Transverse colon (tissue), 4 donors: ENCODE measurements around the gene CHMP3. TPM values are rescaled to one million over a fixed set of nuclear protein-coding genes. Genes with fewer than 3 reads are reported as not detected.
"Not testable (repeated sequence)": the region's sequence is repeated elsewhere in the genome, so short reads cannot be mapped to it uniquely, and the experiment has no call there.

ENCODE experiments used
- DNase-seq: peaks from one replicate; pipeline ENCODE4 v3.0.0-alpha.2; 2019
- H3K27ac ChIP-seq, 4 donors: fragments of 200-600 bp; sonication (generic); 2 replicates each; pipeline ENCODE4 v1.5.1; 2016 to 2018; ENCODE audit warnings: inconsistent platforms in 4 of 4
- H3K27me3 ChIP-seq: fragments of 200-600 bp; sonication (generic); 2 replicates; pipeline ENCODE4 v1.5.1; 2017; ENCODE audit warnings: inconsistent platforms
- H3K36me3 ChIP-seq, 4 donors: fragments of 200-600 bp; sonication (generic); 2 replicates each; pipeline ENCODE4 v1.5.1; 2017 to 2019; ENCODE audit warnings: inconsistent platforms in 4 of 4
- H3K4me1 ChIP-seq, 4 donors: fragments of 200-600 bp; sonication (generic); 2 replicates each; pipeline ENCODE4 v1.5.1; 2017 to 2020; ENCODE audit warnings: inconsistent platforms in 4 of 4
- H3K4me3 ChIP-seq, 4 donors: fragments of 200-600 bp; sonication (generic); 1 replicate in 1 of 4; 2 replicates in 3 of 4; pipeline versions ENCODE4 v1.5.1 to v1.6.1; 2017 to 2019; ENCODE audit warnings: inconsistent platforms in 4 of 4
- H3K9me3 ChIP-seq, 2 donors: fragments of 200-600 bp; sonication (generic); 2 replicates each; pipeline ENCODE4 v1.5.1; 2017 to 2019; ENCODE audit warnings: inconsistent platforms in 2 of 2
- CTCF ChIP-seq, 5 experiments: fragments of 200-600 bp in 3 of 5; fragments of 450-650 bp in 2 of 5; sonication (generic) in 3 of 5; IDR thresholded peaks; 1 replicate in 2 of 5; 2 replicates in 3 of 5; pipeline ENCODE4 v1.5.1; 2016 to 2017; ENCODE audit warnings: antibody characterized with exemption in 5 of 5, inconsistent platforms in 3 of 5, mild to moderate bottlenecking in 2 of 5, moderate library complexity in 1 of 5
- EP300 ChIP-seq: sonication (generic); formaldehyde crosslinking; IDR thresholded peaks from one replicate; pipeline ENCODE4 v1.6.1; 2017; ENCODE audit warnings: antibody characterized with exemption, low read depth
- POLR2A ChIP-seq: fragments of 450-650 bp; IDR thresholded peaks from one replicate; pipeline ENCODE4 v1.6.1; 2016; ENCODE audit warnings: antibody characterized with exemption, mild to moderate bottlenecking, moderate library complexity
- POLR2AphosphoS5 ChIP-seq, 3 donors: sonication (generic); formaldehyde crosslinking; IDR thresholded peaks; one replicate each; pipeline ENCODE4 v1.6.1; 2016; ENCODE audit warnings: antibody characterized with exemption in 3 of 3
- WGBS, 2 donors: methylation state at CpG; one replicate each; pipeline ENCODE4 v1.1.5; 2018; ENCODE audit warnings: low coverage in 1 of 2; 5-methylcytosine and 5-hydroxymethylcytosine counted together
- in situ Hi-C, 4 donors: fragments of 200-750 bp; cut with MboI; loops; one replicate each; pipeline versions ENCODE4 v1.15.0 to v1.15.1; 2017; ENCODE audit warnings: low sequenced_read_pairs in 3 of 4, low pct_ligation_motif_present in 1 of 4, low pct_unique_long_range_greater_than_20kb in 1 of 4
- intact Hi-C: fragments of 100-400 bp; cut with DNase I; formaldehyde crosslinking; loops from one replicate; pipeline ENCODE4 v1.15.1; 2023; ENCODE audit warnings: low total_unique reads
- total RNA-seq, 4 donors: library from RNA; depleted of rRNA; stranded (reverse); fragments of >200 nt; gene quantifications; one replicate each; pipeline ENCODE4 v1.1.0, GENCODE V29; 2016

CHMP3 gene
- total RNA-seq, 4 donors from 2014 or later, result 83.8 to 200 (median 101) TPM

GRCh38 chr2:86544278-86545099 lies 18.8 kb downstream of the CHMP3 start:
- DNase-seq, H3K4me1 ChIP-seq, H3K27ac ChIP-seq, intact Hi-C loops, H3K4me3 ChIP-seq, in situ Hi-C loops, H3K27me3 ChIP-seq: not testable (repeated sequence)
- Histone ChIP-seq H3K36me3 (peaks cover 0 to 26% (median 7%) of the 10 kb centered on the region in 4 donors), H3K9me3 (peaks cover 0 to 14% of the 10 kb centered on the region in 2 donors)
- 98% methylated on average over 22 of the region's 32 CpGs; no CpG with 5 or more reads in 1 of the 2 donors for WGBS, 2 donors

DNA sequence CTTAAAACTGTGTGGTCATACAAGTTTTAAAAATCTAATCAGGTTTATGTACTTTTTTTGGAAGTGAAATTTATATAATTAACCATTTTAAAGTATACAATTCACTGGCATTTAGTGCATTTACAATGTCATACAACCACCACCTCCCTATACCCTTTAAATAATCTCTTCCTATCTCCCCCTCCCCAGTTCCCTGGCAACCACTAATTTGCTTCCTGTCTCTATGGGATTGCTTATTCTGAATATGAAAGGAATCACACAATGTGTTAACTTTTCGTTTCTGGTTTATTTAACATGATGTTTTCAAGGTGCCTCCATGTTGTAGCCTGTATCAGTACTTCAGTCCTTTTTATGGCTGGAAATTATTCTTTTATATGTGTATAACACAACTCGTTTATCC lies 19.4 kb downstream of the CHMP3 start:
- in situ Hi-C loops, result no loop called here
- Histone ChIP-seq H3K27ac (no peak overlapping the region), H3K9me3 (peaks cover 0 to 7% of the 10 kb centered on the region in 2 donors), H3K4me3 (no peak overlapping the region), H3K36me3 (peaks cover 0 to 19% (median 3%) of the 10 kb centered on the region in 4 donors), H3K4me1 (peaks cover 0 to 5% (median 0%) of the 10 kb centered on the region in 4 donors), H3K27me3 (no peaks in the 10 kb centered on the region)
- DNase-seq, result no peak
- intact Hi-C loops, result no loop called here
- WGBS, 2 donors, result 75 to 78% methylated on average over 2 of the region's 2 CpGs
- no peak for TF ChIP-seq EP300
- TF ChIP-seq CTCF (IDR thresholded peaks at IDR 0.05), result no peak
- no peak for TF ChIP-seq POLR2AphosphoS5 (IDR thresholded peaks at IDR 0.05)
- TF ChIP-seq POLR2A, result no peak

- in situ Hi-C loops (no loop called here), intact Hi-C loops (no loop called here)
- H3K36me3 ChIP-seq, result peaks cover 0 to 16% (median 2%) of the 10 kb centered on the region in 4 donors
- WGBS, 2 donors, result 39 to 75% methylated on average over 2 of the region's 2 CpGs
- peaks cover 0 to 5% (median 0%) of the 10 kb centered on the region in 4 donors for H3K4me1 ChIP-seq
- H3K4me3 ChIP-seq, result no peak overlapping the region
- TF ChIP-seq EP300 (no peak), CTCF (IDR thresholded peaks at IDR 0.05) (no peak), POLR2AphosphoS5 (IDR thresholded peaks at IDR 0.05) (no peak), POLR2A (no peak)
- no peak overlapping the region for H3K27ac ChIP-seq
- peaks cover 0 to 4% of the 10 kb centered on the region in 2 donors for H3K9me3 ChIP-seq
- no peaks in the 10 kb centered on the region for H3K27me3 ChIP-seq
- no peak for DNase-seq
Measured at GRCh38 chr2:86543335-86543734, 19.9 kb downstream of the CHMP3 start.

GRCh38 chr2:86542814-86543213 lies 20.4 kb downstream of the CHMP3 start:
- no peak for DNase-seq
- intact Hi-C loops (no loop called here), in situ Hi-C loops (no loop called here)
- Histone ChIP-seq H3K9me3 (peaks cover 0 to 4% of the 10 kb centered on the region in 2 donors), H3K36me3 (peaks cover 0 to 14% (median 2%) of the 10 kb centered on the region in 4 donors), H3K27me3 (no peaks in the 10 kb centered on the region), H3K27ac (no peak overlapping the region), H3K4me3 (no peak overlapping the region), H3K4me1 (peaks cover 0 to 5% (median 0%) of the 10 kb centered on the region in 4 donors)
- TF ChIP-seq EP300, result no peak
- TF ChIP-seq CTCF (IDR thresholded peaks at IDR 0.05), result no peak
- no peak for TF ChIP-seq POLR2A
- TF ChIP-seq POLR2AphosphoS5 (IDR thresholded peaks at IDR 0.05), result no peak
- WGBS, 2 donors, result 34 to 67% methylated on average over 1 of the region's 1 CpG
